Activated naive CD4-positive, alpha-beta T cell treated with Interleukin-2 at 50 U/mL for 16 hours (primary cell): ENCODE results near the gene ICOSLG.
"Not testable (repeated sequence)": the region's sequence is repeated elsewhere in the genome, so short reads cannot be mapped to it uniquely, and the experiment has no call there.

Experiments used
- DNase-seq: peaks from one replicate; pipeline ENCODE4 v3.0.0-alpha.2; 2020

The ICOSLG gene

DNA sequence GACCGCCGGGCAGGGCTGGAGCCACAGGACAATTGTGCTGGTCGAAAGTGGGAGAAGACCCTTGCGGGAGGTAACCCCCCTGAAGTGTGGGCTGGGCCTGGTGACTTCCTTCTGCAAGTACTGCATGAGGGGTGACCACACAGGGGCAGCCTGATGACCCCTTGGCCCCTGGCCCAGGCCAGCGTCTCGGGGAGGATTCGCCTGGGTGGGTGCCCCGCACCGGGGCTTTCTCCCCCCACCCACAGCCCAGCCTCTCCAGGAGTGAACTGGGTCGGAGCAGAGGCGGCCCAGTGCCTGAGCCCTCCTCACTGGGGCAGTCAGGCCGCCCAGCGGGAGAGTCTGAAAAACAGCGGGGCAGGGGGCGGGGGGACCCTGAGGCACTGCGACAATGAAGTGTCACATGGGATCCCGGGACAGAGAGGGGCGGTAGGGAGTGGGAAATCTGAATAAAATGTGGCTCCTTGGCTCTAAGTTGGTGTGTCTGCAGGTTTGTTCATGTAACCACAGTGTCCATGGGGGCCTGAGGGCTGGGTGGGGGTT is 22.5 kb upstream of the ICOSLG start:
- DNase-seq: no peak

DNA sequence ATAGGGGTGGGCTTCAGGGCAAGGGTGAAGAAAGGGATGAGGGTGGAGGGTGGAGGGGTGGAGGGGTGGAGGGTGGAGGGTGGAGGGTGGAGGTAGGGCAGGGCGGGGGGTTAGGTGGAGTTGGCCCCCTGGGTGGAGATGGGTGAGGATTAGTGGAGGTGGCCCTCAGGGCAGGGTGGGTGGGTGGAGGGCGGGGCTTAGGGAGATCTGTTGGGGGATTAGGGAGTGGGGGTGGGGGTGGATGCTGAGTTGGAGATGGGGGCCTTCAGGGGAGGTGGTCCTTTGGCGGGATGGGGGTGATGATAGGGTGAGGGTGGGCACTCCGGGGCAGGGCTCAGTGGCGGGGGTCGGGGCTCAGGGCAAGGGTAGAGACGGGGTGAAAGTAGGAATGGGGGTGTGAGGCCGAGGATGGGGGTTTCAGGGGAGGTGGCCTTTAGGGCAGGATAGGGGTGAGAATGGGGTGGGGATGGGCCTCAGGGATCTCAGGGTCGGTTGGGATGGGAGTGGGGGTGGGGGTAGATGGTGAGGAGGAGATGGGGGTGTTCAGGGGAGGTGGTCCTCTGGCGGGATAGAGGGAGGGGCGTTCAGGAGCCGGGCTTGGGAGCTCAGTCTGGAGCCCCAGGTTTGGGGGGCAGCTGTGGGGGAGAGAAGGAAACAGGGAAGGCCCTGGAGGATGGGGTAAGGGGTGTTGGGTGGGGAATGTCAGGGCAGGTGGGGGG is 21.8 kb upstream of the ICOSLG start:
- no peak for DNase-seq

DNA sequence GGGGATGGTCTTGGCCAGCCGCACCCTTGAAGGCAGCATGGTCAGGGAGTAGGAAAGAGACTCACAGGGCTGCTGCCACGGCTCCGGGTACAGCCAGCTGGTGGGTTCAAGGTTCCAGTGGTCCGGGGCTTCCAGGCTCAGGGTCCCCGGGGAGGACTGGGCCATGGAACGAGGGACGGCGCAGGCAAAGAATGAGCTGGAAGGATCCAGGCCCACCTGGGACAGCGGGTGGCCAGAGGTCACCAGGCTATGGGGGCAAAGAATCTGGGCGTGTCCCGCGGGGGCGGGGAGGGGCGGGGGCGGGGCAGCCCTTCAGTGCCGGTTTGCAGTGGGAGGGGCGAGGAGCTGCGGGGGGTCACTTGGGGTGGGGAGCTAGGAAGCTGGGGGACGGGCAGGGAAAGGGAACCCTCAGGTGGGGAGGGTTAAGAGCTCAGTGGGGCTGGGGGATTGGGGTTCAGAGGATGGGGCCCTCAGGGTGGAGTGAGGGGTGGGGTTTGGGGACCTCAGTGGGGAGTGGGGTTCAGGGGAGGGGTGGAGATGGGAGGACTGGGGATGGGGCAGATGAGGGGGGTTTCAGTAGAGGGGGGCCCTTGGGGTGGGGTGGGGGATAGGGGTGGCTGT is 21.0 kb upstream of the ICOSLG start, which contains the start of gene DNMT3L:
Gene DNMT3L, minus strand, starts transcription at position 223 of the 621 bp plus-strand sequence. CDS start 638 bp downstream, outside the sequence.
- no peak for DNase-seq

DNA sequence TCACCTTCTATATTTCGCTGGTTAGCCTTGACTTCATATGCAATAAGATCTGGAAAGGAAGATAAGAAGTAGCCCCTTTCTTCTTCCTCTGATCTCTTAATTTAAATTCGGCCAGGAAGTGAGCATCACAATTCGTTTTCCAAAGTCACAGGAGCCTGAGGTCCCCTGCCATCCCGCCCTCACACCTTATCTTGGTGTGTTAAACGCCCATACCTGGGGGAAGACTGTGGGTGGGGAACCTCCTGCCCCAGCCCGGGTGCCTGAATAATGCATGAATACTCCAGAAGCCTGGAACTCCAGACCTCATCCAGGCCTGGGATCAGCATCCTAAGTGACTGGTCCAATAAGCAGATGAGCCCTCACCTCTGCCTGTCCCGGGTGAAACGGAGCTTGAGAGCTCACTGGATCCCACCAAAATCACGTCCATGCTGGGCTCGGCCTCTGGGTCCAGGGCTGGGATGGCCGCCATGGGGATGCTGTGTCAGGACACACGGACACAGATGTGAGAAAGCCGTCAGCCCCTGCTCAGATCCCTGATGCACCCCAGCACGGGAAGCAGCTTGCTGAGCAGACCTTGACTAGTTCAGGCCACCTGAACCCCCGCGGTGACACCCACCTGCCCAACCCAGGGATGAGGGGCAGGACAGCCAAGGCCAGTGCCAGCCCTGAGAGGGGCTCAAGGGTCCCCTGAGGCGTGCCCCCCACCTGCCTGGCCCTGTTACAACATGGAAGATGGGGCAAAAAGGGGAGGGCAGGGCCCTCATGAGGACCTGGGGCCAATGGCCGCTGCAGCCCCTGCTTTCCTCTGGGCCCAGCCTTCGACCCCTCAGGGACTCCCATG is 20.3 kb upstream of the ICOSLG start:
- DNase-seq: no peak

GRCh38 chr21:44260066-44260465 is 19.3 kb upstream of the ICOSLG start:
- no peak for DNase-seq

GRCh38 chr21:44259082-44259705 is 18.5 kb upstream of the ICOSLG start:
- DNase-seq: no peak

- no peak for DNase-seq
Measured at GRCh38 chr21:44258056-44258725, 17.4 kb upstream of the ICOSLG start.

- DNase-seq: no peak
Measured at GRCh38 chr21:44255511-44255981, 14.8 kb upstream of the ICOSLG start.

GRCh38 chr21:44253832-44254710 is 13.3 kb upstream of the ICOSLG start:
- no peak for DNase-seq

GRCh38 chr21:44249204-44250037 is 8.7 kb upstream of the ICOSLG start:
- not testable (repeated sequence) for DNase-seq

DNA sequence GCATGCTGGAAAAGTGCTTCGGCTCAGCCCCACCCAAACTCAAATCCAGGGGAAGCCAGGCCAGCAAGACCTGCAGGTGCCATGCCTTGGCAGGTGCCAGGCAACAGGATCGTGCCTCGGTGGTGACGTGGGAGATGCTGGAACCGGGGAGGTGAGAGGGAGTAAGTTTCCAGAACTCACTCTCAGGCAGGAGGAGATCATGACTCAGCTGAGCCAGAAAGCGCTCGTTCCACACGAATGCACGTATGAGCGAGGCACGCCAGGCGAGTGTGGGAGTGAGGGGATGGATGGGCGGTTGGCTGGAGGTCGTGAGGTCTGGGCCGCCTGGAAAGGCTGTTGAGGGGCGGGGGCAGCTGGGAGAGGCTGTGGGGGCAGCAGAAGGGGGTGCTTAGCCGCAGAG is 7.2 kb upstream of the ICOSLG start:
- DNase-seq: not testable (repeated sequence)

- not testable (repeated sequence) for DNase-seq
Measured at GRCh38 chr21:44243980-44244379, 3.2 kb upstream of the ICOSLG start.

DNA sequence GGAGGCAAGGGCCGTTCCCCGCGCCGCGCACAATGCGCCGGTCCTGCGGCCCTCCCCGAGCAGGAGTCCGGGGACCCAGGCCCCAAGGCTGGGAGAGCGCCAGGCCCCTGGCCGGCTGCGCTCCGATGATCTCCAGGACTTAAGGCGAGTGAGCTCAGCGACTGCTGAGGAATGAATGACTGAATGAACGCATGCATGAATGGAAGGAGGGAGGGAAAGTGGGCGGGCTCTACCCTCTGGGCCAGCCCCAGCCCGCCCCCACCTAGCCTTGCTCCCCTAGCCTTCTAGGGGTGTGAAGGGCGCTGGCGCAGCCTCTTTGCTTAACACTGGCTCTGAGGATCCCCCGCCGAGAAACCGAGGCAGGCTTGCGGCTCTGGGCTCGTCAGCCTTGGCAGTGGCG is 538 bp upstream of the ICOSLG start:
- DNase-seq: not testable (repeated sequence)

- not testable (repeated sequence) for DNase-seq
Measured at GRCh38 chr21:44240353-44240752, 390 bp downstream of the ICOSLG start.

GRCh38 chr21:44229561-44229960 is 11.2 kb downstream of the ICOSLG start:
- not testable (repeated sequence) for DNase-seq

DNA sequence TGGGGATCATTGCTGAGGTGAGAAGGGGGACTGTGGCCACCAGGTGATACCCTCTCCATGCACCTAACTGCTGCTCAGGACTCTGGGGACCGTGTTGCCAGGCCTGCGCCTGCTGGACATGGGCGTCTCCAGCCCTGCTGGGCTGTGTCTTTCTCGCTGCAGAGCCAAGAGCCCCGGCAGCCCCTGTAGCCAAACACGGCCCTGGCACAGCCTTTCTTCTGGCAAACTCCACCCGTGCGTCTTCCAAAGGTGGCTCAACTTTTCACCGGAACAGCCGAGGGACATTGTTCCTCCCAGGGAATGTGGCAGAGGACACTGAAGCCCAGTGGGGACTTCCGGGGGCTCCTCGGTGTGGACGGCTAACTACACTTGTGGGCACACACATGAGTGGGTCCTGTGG is 12.6 kb downstream of the ICOSLG start:
- not testable (repeated sequence) for DNase-seq

GRCh38 chr21:44227614-44228013 is 13.1 kb downstream of the ICOSLG start:
- DNase-seq: not testable (repeated sequence)

DNA sequence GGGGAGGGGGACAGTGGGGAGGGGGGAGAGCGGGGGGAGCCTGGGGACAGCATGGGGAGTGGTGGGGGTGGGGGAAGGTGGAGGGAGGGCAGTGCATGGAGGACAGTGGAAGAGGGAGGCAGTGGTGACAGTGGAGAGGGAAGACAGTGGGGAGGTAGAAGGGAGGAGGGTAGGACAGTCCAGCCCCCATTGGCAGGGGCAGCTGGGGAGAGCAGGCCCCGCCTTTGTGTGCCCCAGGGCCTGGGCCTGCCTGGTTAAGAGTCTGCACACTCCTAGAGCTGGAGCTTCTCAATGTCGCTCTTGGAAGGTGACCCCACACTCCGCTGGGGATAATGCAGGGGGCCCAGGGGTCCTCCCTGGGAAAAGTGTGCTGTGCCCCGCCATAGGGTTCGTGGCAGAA is 15.1 kb downstream of the ICOSLG start:
- not testable (repeated sequence) for DNase-seq

GRCh38 chr21:44223334-44223733 is 17.4 kb downstream of the ICOSLG start:
- DNase-seq: not testable (repeated sequence)

- DNase-seq: not testable (repeated sequence)
Measured at GRCh38 chr21:44220674-44221073, 20.1 kb downstream of the ICOSLG start.
